ENCODE data around the gene NCKAP5.

DNA sequence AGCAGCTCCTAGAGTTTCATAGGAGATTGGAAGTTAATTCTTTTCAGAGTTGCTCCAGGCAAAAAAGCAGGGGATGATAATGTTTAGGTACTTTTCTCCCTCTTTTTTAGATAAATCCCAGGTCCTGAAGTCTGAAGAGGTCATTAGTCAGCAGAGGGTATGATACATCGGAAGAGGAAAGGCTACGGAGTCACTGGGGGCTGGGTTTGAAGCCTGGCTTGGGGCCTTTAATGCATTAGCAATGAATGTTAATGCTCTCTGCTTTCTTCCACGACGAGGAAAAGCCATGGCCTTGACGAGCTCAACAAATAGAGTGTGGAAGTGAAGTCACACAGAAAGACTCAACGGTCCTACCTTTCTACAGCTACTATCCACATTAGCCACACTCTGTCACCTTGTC, 235.1 kb downstream of the NCKAP5 start:
- TF ChIP-seq, protein P1, sequence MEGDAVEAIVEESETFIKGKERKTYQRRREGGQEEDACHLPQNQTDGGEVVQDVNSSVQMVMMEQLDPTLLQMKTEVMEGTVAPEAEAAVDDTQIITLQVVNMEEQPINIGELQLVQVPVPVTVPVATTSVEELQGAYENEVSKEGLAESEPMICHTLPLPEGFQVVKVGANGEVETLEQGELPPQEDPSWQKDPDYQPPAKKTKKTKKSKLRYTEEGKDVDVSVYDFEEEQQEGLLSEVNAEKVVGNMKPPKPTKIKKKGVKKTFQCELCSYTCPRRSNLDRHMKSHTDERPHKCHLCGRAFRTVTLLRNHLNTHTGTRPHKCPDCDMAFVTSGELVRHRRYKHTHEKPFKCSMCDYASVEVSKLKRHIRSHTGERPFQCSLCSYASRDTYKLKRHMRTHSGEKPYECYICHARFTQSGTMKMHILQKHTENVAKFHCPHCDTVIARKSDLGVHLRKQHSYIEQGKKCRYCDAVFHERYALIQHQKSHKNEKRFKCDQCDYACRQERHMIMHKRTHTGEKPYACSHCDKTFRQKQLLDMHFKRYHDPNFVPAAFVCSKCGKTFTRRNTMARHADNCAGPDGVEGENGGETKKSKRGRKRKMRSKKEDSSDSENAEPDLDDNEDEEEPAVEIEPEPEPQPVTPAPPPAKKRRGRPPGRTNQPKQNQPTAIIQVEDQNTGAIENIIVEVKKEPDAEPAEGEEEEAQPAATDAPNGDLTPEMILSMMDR (IDR thresholded peaks at IDR 0.05), result no peak
- no peak for TF ChIP-seq POLR2A (IDR thresholded peaks at IDR 0.05)
